GM18498 (cell line): Measurements from ENCODE around the gene ACE2.

Experiments used
- ATAC-seq: cut with Tn5 transposase; IDR thresholded peaks from one replicate; pipeline ENCODE4 v1.9.1; 2021; ENCODE audit warnings: mild to moderate bottlenecking, moderate library complexity; ENCODE audit not compliant: unreplicated experiment

The ACE2 gene

DNA sequence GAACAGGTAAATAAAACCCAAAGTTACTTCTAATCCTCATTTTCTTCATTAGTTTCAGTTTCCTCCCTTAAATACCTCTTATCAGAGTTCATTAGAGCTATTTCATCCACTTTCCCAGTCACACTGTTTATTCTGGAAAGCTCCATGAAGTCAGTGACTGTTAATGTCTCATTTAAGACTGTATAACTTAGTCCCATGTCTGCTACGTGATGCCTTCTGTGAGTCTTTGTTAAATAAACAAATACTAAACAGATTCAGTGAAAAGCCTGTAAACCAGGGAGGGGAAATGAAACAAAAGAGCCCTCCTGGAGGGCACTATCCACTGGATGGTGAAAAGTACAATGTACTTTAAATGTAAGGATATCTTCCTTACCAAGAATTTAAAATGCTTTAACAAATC, 24.7 kb downstream of the ACE2 start:
- ATAC-seq = no peak

DNA sequence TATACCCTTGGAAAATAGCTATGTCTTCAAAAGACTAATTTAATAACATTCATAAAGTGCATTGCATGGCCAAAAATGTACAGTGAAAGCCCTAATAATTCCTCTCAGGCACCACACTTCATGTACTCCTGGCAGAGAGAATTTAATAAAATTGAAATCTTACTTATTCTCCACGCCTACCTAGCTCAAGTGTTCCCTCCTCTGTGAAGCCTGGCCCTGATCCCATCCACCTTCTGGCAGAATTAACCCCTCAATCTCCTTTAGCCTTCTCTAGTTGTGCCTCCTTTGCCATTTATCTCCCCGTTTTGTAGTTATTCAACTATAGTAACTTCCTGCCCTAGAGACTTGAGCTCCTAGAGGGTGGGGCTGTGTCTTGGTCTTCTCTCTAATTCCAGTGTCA, 26.7 kb downstream of the ACE2 start:
- no peak for ATAC-seq

- ATAC-seq = no peak
Measured at GRCh38 chrX:15570145-15570544, 30.6 kb downstream of the ACE2 start.

DNA sequence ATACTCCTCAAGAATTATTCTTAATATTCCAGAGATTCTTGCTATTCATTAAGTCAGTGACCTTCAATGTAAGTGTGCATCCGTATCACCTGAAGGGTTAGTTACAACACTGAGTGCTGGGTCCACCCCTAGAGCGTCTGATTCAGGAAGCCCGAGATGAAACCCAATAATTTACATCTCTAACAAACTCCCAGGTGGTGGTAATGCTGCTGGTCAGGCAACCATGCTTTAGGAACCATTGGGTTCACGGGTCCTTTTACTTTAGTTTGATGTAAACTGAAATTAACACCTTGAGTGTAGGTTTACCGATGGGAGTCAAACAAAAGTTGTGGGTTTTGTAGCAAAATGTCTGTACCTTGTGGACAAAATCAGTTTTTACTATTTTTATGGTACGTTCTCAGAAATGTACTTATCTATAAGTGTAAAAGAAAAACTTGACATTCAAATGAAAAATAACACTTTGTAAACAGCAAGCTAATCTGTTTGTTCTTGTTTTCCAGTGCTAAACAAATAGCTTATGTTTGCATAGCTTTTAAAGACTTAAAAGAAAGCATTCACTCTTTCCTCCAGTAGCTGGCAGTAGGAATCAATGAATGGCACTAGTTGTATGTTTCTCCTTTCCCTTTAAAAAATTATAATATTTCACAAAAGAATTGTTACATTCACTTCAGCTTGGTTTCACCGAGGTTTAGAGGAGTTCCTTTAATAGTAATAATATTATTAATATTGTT, 32.7 kb downstream of the ACE2 start:
- ATAC-seq = no peak

- no peak for ATAC-seq
Measured at GRCh38 chrX:15567267-15567666, 33.5 kb downstream of the ACE2 start.

GRCh38 chrX:15566244-15566643, 34.5 kb downstream of the ACE2 start:
- ATAC-seq = no peak

DNA sequence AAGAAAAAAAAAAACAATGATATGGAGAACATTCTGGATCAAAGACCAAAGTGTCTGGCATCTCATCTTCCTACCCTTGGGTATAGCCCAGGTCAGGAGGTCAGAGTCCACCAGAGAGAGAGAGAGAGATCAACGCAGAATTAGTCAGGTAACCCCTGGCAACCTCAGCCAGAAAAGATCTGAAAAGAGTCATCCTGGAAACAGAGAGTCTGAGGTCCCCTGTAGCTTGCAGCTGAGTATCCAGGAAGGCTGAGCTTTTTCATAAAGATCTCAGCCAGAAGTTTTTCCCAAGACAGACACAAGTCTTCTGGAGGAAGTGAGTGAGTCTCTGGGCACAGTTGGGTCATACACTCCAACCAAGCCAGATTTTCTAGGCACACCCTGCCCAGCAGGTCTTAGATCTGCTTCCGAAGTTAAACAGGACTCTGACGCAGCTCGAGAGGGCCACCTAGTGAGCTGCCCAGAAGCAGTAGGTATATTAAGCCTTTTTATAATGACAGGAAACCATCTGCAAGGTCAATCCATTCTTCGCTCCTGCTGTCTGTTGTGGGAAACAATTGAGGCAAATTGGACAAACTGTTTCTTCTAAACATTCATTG, 35.7 kb downstream of the ACE2 start:
- ATAC-seq = no peak

DNA sequence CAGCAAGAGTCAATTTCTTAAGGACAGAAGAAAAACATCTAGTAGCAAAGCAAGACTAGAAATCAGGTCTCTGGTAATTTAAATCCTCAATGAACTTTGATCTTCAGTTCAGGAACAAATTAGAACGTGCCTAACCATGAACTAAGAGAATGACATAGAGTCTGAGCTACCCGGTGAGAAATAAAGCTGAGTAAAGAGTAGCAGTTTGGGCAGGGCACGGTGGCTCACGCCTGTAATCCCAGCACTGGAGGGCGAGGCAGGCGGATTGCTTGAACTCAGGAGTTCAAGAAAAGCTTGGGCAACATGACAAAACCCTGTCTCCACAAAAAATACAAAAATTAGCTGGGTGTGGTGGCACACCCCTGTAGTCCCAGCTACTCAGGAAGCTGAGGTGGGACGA, 37.7 kb downstream of the ACE2 start:
- no peak for ATAC-seq

GRCh38 chrX:15560924-15561323, 39.8 kb downstream of the ACE2 start:
- ATAC-seq = no peak

DNA sequence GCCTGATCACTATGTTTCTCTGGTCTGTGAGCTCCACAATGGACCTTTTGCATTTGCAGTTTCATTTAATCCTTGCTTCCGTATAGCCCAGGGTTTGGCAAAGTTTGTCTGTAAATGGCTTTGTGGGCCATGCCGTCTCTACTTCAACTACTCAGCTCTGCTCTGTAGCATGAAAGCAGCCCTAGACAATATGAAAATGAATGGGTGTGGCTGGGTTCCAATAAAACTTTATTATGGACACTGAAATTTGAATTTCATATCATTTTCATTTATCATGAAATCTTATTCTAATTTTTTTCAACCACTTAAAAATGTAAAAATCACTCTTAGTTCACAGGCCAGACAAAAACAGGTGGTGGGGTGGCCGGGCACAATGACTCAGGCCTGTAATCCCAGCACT, 41.5 kb downstream of the ACE2 start:
- ATAC-seq = no peak

- no peak for ATAC-seq
Measured at GRCh38 chrX:15549189-15550012, 51.4 kb downstream of the ACE2 start.

- ATAC-seq = no peak
Measured at GRCh38 chrX:15547356-15547755, 53.4 kb downstream of the ACE2 start.

DNA sequence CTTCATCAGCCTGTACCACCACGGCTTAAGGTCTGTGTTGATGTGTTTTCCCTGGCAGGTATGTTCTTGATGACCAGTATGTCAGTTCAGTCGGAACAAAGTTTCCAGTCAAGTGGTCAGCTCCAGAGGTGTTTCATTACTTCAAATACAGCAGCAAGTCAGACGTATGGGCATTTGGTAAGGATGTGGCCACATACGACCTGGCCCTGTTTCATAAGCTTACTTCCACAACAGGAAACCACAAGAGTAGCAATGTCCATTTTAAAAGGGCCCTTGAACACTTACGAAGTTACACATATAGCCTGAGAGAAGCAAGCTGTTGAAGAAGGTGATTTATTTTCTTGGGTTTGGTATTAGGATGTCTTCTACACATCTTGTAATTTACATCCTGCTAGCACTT, 54.0 kb downstream of the ACE2 start:
- no peak for ATAC-seq

DNA sequence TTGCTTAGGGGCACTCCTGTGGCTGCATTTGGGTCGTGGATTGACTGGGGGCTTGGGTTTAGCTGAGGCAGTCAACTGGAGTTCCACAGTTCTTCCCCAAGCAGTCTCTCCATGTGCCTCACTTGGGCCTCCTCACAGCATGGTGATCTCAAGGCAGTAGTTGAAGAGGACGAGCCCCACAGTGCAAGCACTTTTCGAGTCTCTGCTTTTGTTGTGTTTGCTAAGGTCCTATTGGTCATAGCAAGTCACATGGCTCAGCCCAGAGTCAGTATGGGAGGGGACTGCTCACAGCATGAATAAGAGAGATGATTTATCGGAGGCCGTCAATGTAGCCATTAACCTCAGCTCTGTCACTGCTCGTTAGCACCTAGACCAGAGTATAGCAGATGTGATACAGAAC, 70.4 kb downstream of the ACE2 start:
- ATAC-seq = no peak

DNA sequence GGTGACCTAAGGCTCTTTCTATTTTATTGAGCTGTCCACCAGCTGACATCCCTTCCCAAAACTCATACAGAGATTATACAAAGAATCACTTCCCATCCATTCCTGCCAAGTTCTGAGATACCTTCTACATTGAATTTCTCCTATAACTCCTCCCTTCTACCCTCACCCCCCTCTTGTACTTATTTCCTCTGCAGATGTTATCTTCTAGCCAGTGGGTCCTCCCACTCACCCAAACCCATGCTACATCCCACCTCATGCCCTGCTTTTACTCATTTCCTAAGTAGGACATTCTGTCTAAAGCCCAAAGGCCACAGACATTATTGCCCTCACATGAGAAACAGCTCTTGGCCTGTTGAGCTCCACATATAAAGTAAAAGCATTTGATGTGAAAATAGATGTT, 71.6 kb downstream of the ACE2 start:
- no peak for ATAC-seq

DNA sequence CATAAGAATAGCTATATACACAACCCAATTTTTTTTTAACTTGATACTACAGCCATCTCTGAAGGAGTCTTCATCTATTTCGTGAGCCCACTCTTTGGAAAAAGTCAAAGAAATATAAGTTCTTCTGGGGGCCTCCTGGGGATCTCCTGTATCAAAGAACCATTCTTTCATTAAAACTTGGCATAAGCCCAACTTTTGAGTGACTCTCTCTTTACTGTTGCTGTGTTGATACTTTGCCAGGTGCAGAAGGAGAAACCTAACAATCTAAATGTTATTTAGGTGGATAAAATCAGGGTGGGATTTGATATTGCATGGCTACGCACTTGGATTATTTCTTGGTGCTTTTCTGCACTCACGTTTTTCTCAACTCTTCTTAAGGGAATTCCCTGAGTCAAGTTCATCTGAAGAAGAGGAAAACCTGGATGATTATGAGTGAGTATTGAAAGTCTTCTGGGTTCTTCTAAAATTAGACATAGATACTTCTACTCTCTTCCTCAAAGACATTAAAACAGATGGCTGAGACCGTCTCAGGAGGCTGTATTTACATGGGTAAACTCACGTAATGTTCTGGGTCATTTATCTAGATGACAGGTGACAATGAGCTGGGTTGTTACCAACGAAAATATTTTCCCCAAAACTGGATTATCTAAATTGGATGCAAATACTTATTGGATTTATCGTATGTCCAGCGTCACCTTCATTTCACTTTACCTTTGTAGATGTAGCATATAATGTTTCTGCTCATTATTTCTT, 74.9 kb downstream of the ACE2 start:
- ATAC-seq = no peak

DNA sequence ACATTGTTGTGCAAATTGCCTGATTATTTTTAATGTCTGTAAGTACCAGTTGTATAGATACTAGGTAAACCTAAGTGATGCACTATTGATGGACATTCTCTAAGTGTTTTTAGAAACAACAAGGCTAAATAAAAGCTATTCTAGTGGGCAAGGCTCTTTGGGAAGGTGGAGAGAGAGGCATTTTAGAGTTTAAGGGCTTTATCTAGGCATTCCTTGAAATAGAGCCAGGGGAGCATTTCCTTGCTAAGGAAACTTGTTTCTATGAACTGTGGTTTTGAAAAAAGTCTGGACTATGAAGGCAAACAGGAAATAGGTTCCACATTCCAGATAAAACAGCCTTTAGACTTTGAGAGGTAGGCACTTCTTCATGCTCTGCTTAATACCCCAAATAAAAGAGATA, 76.3 kb downstream of the ACE2 start:
- no peak for ATAC-seq

DNA sequence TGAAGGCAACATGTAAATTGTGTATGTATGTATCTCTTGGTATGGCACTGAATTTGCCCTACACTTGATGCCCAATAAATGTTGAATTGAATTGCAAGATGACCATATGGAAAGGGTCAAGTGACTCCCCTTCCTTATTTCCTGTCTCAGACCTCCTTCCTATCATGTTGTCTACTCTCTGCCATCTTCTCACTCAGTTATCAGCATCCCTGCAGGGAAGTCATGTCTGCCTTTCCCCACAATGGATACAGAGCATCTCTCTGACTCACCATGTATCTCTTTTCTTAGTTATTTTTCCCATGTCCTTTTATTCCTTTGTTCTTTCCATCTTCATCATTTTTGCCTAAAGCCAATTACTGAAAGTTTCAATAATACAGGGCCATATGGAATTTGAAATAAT, 77.7 kb downstream of the ACE2 start:
- no peak for ATAC-seq

DNA sequence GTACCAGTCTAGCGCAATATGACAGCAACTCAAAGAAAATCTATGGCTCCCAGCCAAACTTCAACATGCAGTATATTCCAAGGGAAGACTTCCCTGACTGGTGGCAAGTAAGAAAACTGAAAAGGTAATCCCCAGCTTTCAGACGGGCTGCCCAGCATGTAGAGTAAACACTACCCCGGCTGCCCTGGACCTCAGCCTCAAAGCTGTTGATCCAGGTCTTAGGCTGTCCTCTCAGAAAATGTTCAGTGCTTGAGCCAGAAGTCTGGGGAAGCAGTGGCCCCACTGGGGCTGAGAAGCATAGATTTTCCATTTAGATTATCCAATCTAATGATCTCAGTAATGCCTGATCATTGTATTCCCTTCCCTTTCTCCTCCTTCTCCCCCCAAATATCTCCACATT, 78.3 kb downstream of the ACE2 start:
- no peak for ATAC-seq

GRCh38 chrX:15515931-15516330, 84.8 kb downstream of the ACE2 start:
- no peak for ATAC-seq

GRCh38 chrX:15514279-15514678, 86.5 kb downstream of the ACE2 start:
- ATAC-seq = no peak
